GM18502 (cell line): Measurements from ENCODE around the gene SEMG1.

Experiments used
- ATAC-seq: cut with Tn5 transposase; IDR thresholded peaks from one replicate; pipeline ENCODE4 v1.9.1; 2021; ENCODE audit warnings: mild to moderate bottlenecking; ENCODE audit not compliant: unreplicated experiment, poor library complexity

The SEMG1 gene

GRCh38 chr20:45206725-45207124 is at the start of gene SEMG1:
SEMG1 (plus strand) TSS chr20:45207033; CDS start chr20:45207054, 21 bp downstream.
- no peak for ATAC-seq

DNA sequence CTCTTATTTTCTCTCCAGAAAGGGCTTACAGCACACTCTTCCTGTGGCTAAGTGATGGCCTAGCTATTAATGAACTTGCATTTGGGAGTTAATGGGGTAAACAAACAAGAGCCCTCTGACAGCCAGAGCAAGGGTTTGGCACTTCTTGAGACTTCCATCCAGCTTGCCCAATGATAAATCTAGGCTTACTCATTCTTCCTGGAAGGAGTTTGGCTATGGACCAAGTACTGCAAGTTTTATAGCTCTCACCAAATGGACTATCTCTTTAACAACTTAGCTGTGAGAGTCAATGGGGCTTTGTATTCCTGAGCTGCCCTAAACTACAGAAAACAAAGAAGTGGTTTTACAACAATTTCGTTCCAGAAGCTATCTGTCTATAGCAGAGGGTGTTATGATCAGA is 48.9 kb upstream of the SEMG1 start:
- ATAC-seq: no peak

- ATAC-seq: no peak
These were observed 43.6 kb upstream of the SEMG1 start for GRCh38 chr20:45163083-45163803.

DNA sequence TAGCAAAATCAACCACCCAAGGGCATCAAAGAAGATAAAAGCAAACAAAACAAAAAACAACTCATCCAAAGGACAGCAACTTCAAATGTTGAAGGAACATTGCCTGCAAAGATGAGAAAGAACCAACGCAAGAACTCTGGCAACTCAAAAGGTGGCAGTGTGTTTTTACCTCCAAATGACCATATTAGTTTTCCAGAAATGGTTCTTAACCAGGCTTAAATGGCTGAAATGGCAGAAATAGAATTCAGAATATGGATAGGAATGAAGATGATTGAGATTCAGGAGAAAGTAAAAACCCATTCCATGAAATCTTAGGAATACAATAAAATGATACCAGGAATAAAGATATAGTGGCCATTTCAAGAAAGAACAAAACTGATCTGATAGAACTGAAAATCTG is 41.9 kb upstream of the SEMG1 start:
- ATAC-seq: no peak

DNA sequence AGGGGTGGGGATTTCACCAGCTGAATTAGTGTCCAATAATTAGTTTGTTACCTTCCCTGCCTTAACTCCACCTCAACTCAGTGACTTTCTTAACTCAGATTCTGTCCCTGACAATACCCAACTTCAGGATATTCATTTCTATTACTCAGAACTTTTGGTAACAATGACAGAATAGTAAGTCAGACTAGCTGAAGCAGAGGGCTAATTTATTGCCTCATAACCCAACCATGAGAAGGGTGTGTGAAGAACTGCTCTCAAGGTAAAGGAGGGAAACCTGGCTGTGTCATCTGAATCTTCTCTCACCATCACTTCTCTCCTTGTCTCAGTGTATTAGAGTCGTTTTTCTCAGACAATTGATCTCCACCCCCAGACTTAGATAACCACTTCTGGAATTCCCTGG is 33.3 kb upstream of the SEMG1 start:
- no peak for ATAC-seq

DNA sequence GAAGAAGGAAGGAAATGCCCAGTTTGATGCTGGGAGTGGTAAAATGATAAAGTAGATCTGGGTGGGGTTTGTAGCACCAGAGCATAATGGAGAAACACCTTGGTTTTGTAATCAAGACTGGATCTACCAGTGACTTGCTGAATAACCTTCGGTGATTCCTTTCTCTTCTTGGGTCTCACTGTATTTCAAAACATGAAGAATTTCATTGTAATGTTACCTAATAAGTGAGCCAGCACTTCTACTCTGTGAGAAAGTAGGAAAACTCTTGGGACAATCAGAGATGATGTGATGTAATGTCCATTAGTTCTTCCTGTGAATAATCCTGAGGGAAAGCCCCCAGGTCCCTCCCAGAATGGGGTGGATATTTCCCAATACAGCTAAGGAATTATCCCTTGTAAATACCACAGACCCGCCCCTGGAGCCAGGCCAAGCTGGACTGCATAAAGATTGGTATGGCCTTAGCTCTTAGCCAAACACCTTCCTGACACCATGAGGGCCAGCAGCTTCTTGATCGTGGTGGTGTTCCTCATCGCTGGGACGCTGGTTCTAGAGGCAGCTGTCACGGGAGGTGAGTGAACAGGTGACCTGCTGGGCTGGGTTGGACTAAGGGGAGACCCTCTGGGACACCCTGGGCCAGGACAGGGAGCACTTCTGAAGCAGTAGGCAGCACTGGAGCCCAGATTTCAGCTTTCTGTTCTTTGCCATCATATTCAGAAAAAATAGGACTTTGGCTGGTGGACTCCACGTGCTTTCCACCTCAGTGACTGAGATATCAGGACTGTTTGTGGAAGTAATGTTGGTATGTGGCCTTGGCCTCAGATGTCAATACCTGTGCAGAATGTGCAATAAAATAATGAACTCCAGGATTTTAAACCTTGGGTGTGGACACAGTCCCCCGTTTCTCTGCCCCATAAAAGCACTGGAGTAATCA is 32.1 kb upstream of the SEMG1 start, which contains the start of gene PI3:
PI3 (plus strand) TSS at position 469 of the 931 bp plus-strand sequence; CDS start at position 490, 21 bp downstream.
- no peak for ATAC-seq

DNA sequence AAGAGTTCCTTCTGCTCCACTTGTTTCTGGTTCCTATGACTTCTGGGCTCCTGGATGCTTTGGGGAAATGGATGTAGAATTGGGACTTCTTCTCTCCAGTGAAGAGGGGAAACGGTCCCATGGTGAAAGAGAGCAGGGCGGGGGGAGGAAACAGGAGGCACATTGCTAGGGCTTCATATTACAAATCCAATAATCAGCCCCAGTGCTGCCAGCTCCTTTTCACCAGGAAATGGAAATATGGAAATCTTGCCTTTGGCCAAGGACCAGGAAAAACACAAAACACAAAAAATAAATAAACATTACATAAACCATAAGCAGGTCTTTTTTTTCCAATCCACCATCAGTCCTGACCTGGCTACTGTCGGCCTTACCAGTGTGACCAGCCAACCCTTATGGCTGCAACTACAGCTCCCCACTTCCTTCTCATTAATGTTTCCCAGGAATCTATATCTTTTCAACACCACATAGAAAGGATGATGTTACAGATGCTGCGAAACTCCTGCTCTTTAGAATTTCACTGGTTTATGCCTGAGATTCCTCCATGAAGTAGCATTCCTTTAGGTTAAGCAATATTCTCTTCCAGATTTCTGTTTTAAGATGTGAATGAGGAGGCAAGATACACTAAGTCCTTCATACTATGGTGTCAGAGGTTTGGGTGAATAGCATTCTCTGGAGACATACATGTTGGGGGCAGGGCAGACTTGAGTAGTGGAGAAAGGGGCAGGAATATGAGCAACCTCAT is 30.1 kb upstream of the SEMG1 start:
- ATAC-seq: no peak

GRCh38 chr20:45179166-45179565 is 27.7 kb upstream of the SEMG1 start:
- ATAC-seq: no peak

- no peak for ATAC-seq
These were observed 25.2 kb upstream of the SEMG1 start for GRCh38 chr20:45181639-45182038.

DNA sequence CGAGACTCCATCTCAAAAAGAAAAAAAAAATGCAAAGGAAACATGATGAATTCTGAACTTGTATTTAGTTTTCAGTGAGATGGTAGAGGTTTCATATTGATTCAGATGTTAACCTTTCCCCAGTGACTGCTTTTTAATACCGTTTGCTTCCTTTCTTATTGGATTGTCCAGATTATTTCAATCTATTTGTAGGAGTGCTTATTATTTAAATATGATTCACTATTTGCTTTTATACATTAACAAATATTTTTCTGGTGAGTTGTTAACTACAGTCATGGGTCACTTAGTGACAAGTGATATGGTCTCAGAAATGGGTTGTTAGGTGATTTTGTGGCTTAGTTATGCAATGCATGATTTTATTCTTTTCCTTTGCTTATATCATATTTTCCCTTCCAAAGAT is 23.7 kb upstream of the SEMG1 start:
- no peak for ATAC-seq

DNA sequence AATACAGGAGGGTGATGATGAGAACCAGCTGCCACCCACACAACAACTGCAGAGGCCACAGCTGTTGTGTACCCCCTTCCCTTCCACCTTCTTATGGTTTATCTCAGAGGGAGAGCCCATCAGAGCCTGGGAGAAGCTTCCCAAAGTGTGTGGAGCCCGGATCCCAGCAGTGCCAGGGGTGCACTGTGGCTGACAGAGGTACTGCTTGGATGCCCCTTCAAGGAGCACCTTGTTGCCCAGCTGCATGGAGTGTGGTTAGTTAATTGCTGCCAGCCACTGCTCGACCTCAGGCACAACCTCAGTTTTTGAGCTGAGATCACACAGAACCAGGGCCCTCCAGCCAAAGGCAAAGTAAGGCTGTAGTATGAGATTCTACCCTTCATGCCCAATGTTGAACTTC is 19.1 kb upstream of the SEMG1 start:
- no peak for ATAC-seq

- no peak for ATAC-seq
These were observed 17.7 kb upstream of the SEMG1 start for GRCh38 chr20:45189067-45189609.

- ATAC-seq: no peak
These were observed 17.0 kb upstream of the SEMG1 start for GRCh38 chr20:45189861-45190260.

DNA sequence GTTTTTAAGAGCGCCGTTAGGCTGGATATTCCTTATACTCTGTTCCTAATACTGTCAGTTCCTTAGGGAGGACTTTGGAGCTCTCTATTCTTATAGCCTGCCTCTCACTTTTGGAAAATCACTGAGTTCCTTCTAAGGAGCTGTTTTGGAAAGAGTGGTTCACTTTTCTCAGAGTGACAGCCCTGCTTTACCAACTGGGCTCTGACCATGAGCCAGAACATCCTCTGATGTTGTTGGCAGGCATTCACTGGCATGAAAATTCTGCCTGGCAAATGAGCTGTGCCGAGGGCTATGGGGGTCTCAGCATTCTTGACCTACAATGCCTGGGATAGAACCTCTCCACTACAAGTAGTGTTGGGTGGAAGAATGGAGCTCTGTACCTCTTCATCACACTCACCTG is 14.9 kb upstream of the SEMG1 start:
- no peak for ATAC-seq

GRCh38 chr20:45193331-45193730 is 13.5 kb upstream of the SEMG1 start:
- no peak for ATAC-seq

GRCh38 chr20:45209924-45210323 is 3.1 kb downstream of the SEMG1 start:
- ATAC-seq: no peak

DNA sequence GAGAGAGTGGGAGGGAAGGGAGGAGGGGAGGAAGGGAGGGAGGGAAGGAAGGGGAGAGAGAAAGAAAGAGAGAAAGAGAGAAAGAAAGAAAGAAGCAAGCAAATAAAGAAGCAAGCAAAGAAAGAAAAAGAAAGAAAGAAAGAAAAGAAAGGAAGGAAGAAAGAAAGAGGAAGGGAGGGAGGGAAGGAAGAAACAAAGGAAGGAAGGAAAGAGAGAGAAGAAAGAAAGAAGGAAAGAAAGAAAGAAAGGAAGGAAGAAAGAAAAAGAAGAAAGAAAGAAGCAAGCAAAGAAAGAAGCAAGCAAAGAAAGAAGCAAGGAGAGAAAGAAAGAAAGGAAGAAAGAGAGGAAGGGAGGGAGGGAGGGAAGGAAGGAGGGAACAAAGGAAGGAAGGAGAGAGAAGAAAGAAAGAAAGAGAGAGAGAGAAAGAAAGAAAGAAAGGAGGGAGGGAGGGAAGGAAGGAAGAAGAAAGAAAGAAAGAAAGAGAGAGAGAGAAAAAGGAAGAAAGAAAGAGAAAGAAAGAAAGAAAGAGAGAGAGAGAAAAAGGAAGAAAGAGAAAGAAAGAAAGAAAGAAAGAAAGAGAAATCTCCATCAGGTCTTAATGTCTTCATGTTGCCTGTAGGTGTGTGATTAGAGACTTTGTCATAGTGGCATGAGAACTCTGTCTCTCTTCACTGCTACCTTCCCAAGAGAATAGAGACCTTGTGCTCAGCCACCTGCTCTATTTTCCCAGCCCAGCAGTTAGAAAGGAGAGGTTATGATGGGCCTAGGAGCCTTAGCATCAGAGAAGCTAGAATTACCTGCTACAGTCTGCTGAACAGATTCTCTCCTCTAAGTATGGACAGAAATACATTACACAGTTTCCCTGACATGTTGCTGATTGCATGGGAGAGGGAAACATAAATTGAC is 5.0 kb downstream of the SEMG1 start:
- no peak for ATAC-seq

- ATAC-seq: no peak
These were observed 6.0 kb downstream of the SEMG1 start for GRCh38 chr20:45212836-45213235.

DNA sequence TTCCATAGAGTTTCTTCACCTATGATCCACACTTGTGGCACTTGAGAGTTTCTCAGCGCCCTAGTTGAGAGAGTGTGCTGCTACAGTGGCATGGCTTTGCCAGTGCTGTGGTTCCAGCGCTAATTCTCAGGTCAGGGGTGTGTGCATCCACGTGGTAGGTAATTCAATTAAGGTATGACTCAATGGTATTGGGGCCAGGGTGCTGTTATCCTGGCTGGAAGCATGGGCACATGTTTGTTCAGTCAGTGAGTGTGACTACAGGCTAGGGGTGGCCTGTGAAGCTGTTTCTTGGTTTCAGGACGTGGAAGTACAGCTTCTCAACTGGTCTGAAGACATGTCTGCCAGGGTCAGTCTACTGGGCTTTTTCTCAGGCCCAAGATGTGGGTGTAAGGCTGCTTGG is 11.3 kb downstream of the SEMG1 start:
- ATAC-seq: no peak
